ENCODE results near the gene ETV6.

ETV6 gene

GRCh38 chr12:11894890-11895289 is 245.4 kb downstream of the ETV6 start:
- TF ChIP-seq CTCF (IDR thresholded peaks at IDR 0.05): no peak

DNA sequence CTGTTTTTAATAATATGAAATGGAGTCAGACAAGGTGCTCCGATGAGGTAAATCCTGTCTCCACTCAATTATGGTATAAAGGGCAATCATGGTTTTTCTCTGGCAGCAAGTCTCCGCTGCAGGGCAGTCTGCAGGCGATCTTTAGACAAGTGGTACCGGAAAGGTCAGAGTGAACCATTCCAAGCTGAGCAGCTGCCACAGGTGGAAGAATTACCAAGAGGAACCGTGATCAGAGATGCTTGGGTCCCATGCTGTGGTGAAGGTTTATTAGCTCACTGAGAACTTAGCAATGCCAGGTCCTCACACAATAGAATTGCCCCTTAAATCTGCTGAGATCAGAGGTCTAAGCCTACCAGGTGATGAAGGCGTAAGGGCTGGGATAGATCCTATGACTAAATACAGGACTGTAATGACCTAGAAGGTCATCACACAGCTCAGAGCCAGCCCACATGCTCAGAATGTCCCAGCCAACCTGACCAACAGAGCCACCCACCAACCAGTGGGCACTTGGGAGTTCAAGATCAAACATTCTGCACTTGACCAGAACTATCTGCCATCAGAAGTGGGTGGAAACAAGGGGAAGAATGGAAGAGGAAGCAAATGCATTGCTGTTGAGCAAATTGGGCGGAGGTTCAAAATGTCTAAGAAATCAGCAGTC is 246.1 kb downstream of the ETV6 start:
- TF ChIP-seq CTCF (IDR thresholded peaks at IDR 0.05): no peak

DNA sequence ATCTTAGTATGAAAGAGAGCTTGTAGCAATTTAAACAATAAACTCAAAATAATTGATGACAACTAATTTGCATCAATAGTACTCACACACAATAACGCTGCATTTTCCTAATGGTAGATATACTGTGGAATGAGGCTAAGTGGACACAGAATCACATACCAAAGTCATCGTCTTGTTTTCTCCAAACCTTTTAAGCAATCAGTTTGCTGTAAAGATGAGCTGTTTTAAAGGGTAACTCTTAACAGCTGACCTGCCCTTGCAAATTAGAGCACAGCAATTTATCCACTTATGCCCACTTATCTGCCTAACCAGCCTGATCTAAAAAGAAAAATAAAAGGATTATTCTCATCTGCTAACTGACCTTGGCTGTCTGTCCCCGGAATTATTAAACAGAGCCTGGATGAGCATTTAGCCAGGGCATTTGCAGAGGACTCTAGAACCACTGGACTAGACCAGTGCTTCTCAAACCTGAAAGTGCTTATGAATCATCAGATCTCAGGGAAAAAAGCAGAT is 247.0 kb downstream of the ETV6 start:
- no peak for TF ChIP-seq CTCF (IDR thresholded peaks at IDR 0.05)

- no peak for TF ChIP-seq CTCF (IDR thresholded peaks at IDR 0.05)
These were observed 248.4 kb downstream of the ETV6 start for GRCh38 chr12:11897923-11898322.

GRCh38 chr12:11901701-11902524 is 252.4 kb downstream of the ETV6 start:
- no peak for TF ChIP-seq CTCF (IDR thresholded peaks at IDR 0.05)

GRCh38 chr12:11902525-11902875 is 253.0 kb downstream of the ETV6 start:
- TF ChIP-seq CTCF (IDR thresholded peaks at IDR 0.05): no peak

GRCh38 chr12:11904124-11904523 is 254.7 kb downstream of the ETV6 start:
- no peak for TF ChIP-seq CTCF (IDR thresholded peaks at IDR 0.05)
